Measurements from ENCODE around the gene ARRDC2.

The ARRDC2 gene

DNA sequence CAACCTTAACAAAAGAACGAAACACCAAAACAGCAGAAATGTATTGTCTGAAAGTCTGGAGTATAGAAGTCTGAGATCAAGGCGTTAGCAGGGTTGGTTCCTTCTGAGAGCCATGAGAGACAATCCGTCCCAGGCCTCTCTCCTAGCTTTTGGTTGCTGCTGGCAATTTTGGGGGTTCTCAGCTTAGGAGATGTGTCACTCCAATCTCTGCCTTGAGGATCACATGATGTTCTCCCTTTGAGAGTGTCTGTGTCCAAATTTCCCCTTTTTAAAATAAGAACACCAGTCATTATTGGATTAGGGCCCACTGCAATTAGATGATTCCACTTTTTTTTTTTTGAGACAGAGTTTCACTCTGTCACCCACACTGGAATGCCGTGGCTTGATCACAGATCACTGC, 30.9 kb upstream of the ARRDC2 start:
- H3K79me2 ChIP-seq (ENCODE audit: insufficient read depth, low read depth) = no peaks in the 10 kb centered on the region
- H3K4me3 ChIP-seq (IDR thresholded peaks at IDR 0.05; ENCODE audit: insufficient read depth, low read depth, low read length) = no peak overlapping the region
- H3K27me3 ChIP-seq (ENCODE audit: insufficient read depth, low read depth) = peaks cover 80% of the 10 kb centered on the region
- H3K27ac ChIP-seq = no peak overlapping the region
- H3K4me2 ChIP-seq = no peak overlapping the region
- H3K36me3 ChIP-seq (ENCODE audit: insufficient read depth) = no peaks in the 10 kb centered on the region
- no peaks in the 10 kb centered on the region for H4K20me1 ChIP-seq (ENCODE audit: insufficient read depth)
- H2AFZ ChIP-seq (ENCODE audit: low read depth) = no peak overlapping the region
- no peak overlapping the region for H3K9ac ChIP-seq
- TF ChIP-seq, protein P1, sequence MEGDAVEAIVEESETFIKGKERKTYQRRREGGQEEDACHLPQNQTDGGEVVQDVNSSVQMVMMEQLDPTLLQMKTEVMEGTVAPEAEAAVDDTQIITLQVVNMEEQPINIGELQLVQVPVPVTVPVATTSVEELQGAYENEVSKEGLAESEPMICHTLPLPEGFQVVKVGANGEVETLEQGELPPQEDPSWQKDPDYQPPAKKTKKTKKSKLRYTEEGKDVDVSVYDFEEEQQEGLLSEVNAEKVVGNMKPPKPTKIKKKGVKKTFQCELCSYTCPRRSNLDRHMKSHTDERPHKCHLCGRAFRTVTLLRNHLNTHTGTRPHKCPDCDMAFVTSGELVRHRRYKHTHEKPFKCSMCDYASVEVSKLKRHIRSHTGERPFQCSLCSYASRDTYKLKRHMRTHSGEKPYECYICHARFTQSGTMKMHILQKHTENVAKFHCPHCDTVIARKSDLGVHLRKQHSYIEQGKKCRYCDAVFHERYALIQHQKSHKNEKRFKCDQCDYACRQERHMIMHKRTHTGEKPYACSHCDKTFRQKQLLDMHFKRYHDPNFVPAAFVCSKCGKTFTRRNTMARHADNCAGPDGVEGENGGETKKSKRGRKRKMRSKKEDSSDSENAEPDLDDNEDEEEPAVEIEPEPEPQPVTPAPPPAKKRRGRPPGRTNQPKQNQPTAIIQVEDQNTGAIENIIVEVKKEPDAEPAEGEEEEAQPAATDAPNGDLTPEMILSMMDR (conservative IDR thresholded peaks at IDR 0.05; ENCODE audit: low read depth, low read length) = no peak
- no peaks in the 10 kb centered on the region for H3K4me1 ChIP-seq (ENCODE audit: low read depth, poor library complexity, severe bottlenecking)

GRCh38 chr19:17977488-17977887, 30.5 kb upstream of the ARRDC2 start:
- TF ChIP-seq, protein P1 (conservative IDR thresholded peaks at IDR 0.05; ENCODE audit: low read depth, low read length) = no peak
- Histone ChIP-seq H3K27ac (no peak overlapping the region), H3K4me2 (no peak overlapping the region)

DNA sequence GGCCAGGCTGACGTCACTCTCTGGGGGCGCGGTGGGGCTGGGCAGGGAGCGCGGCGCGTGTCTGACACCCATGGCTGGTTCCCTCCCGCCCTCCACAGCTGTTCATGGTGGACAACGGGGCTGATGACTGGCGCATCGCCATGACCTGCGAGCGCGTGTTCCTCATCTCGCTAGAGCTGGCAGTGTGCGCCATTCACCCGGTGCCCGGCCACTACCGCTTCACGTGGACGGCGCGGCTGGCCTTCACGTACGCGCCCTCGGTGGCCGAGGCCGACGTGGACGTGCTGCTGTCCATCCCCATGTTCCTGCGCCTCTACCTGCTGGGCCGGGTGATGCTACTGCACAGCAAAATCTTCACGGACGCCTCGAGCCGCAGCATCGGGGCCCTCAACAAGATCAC, 26.4 kb upstream of the ARRDC2 start:
- no peak overlapping the region for H3K4me3 ChIP-seq (IDR thresholded peaks at IDR 0.05; ENCODE audit: insufficient read depth, low read depth, low read length)
- no peak overlapping the region for H2AFZ ChIP-seq (ENCODE audit: low read depth)
- H3K36me3 ChIP-seq (ENCODE audit: insufficient read depth) = no peaks in the 10 kb centered on the region
- no peaks in the 10 kb centered on the region for H3K79me2 ChIP-seq (ENCODE audit: insufficient read depth, low read depth)
- H3K4me2 ChIP-seq = no peak overlapping the region
- no peaks in the 10 kb centered on the region for H3K4me1 ChIP-seq (ENCODE audit: low read depth, poor library complexity, severe bottlenecking)
- H3K27me3 ChIP-seq (ENCODE audit: insufficient read depth, low read depth) = peaks cover 75% of the 10 kb centered on the region
- H3K9ac ChIP-seq = no peak overlapping the region
- H4K20me1 ChIP-seq (ENCODE audit: insufficient read depth) = no peaks in the 10 kb centered on the region
- H3K27ac ChIP-seq = no peak overlapping the region
- TF ChIP-seq, protein P1 (conservative IDR thresholded peaks at IDR 0.05; ENCODE audit: low read depth, low read length) = no peak

More at GRCh38 chr19:17977488-17977887, 30.5 kb upstream of the ARRDC2 start:
- Histone ChIP-seq H3K79me2 (ENCODE audit: insufficient read depth, low read depth) (no peaks in the 10 kb centered on the region), H3K27me3 (ENCODE audit: insufficient read depth, low read depth) (peaks cover 80% of the 10 kb centered on the region), H4K20me1 (ENCODE audit: insufficient read depth) (no peaks in the 10 kb centered on the region), H2AFZ (ENCODE audit: low read depth) (no peak overlapping the region), H3K4me1 (ENCODE audit: low read depth, poor library complexity, severe bottlenecking) (no peaks in the 10 kb centered on the region), H3K9ac (no peak overlapping the region), H3K36me3 (ENCODE audit: insufficient read depth) (no peaks in the 10 kb centered on the region), H3K4me3 (IDR thresholded peaks at IDR 0.05; ENCODE audit: insufficient read depth, low read depth, low read length) (no peak overlapping the region)

- TF ChIP-seq, protein P1 (conservative IDR thresholded peaks at IDR 0.05; ENCODE audit: low read depth, low read length) = no peak
- H3K27me3 ChIP-seq (ENCODE audit: insufficient read depth, low read depth) = peaks cover 70% of the 10 kb centered on the region
- no peaks in the 10 kb centered on the region for H3K79me2 ChIP-seq (ENCODE audit: insufficient read depth, low read depth)
- H2AFZ ChIP-seq (ENCODE audit: low read depth) = no peak overlapping the region
- H3K9ac ChIP-seq = no peak overlapping the region
- no peaks in the 10 kb centered on the region for H4K20me1 ChIP-seq (ENCODE audit: insufficient read depth)
- H3K4me3 ChIP-seq (IDR thresholded peaks at IDR 0.05; ENCODE audit: insufficient read depth, low read depth, low read length) = no peak overlapping the region
- H3K4me1 ChIP-seq (ENCODE audit: low read depth, poor library complexity, severe bottlenecking) = no peaks in the 10 kb centered on the region
- no peaks in the 10 kb centered on the region for H3K36me3 ChIP-seq (ENCODE audit: insufficient read depth)
- no peak overlapping the region for H3K4me2 ChIP-seq
- no peak overlapping the region for H3K27ac ChIP-seq
These were observed 25.5 kb upstream of the ARRDC2 start for GRCh38 chr19:17982430-17982829.

All from KMS-11 (cell line).